HepG2 (cell line): Measurements from ENCODE around the gene CCDC167. TPM values are rescaled to one million over a fixed set of nuclear protein-coding genes. Genes with fewer than 3 reads are reported as not detected.

Experiments
- ATAC-seq: fragments of 200-7000 bp; cut with Tn5 transposase; 3 replicates; pipeline ENCODE4 v1.9.1; 2020; ENCODE audit warnings: mild to moderate bottlenecking, moderate library complexity
- BruUV-seq: library from RNA; stranded (reverse); fragments of 400-500 nt; replicated peaks from 2 replicates; lab custom pipeline; 2021; lab: Mats Ljungman, UMichigan
- CTCF ChIA-PET: fragments of 300-600 bp; formaldehyde crosslinking; extraction: SDS; loops from one replicate; lab custom pipeline; 2021; ENCODE audit warnings: low total read pairs, inconsistent platforms, low intra/inter-chr PET ratio; lab: Yijun Ruan, JAX
- POLR2A ChIA-PET: fragments of 350-600 bp; sonication (Branson Sonifier 250); formaldehyde crosslinking; loops from one replicate; lab custom pipeline; 2020; ENCODE audit warnings: antibody characterized with exemption, inconsistent platforms; lab: Yijun Ruan, JAX
- DNase-seq: peaks from one replicate; pipeline ENCODE4 v3.0.0-alpha.2; 2015; ENCODE audit warnings: low spot score
- FAIRE-seq: peaks from 3 replicates; lab custom pipeline; 2011; peaks lifted over from hg19 to GRCh38; lab: Jason Lieb, UNC
- H2AFZ ChIP-seq: one replicate; pipeline ENCODE4 v1.6.1; 2011; ENCODE audit warnings: low read length, inconsistent platforms
- H3K27ac ChIP-seq: fragments of 300-600 bp; 3 replicates; pipeline ENCODE4 v1.8.0; 2011; ENCODE audit warnings: mixed run types, mild to moderate bottlenecking, mixed read lengths, low read length, inconsistent platforms; ENCODE audit not compliant: insufficient read depth; ENCODE audit errors: extremely low read length
- H3K27me3 ChIP-seq, 2 experiments: fragments of 200-600 bp in 1 of 2; 2 replicates in 1 of 2; 3 replicates in 1 of 2; pipeline versions ENCODE4 v1.6.0 to v1.8.0; 2011; ENCODE audit warnings: low read length in 2 of 2, mild to moderate bottlenecking in 2 of 2, moderate library complexity in 2 of 2, inconsistent platforms in 1 of 2; ENCODE audit not compliant: insufficient read depth in 2 of 2, control insufficient read depth in 1 of 2
- H3K36me3 ChIP-seq, 2 experiments: fragments of 200-600 bp in 1 of 2; replicated peaks in 1 of 2; 2 replicates in 1 of 2; 3 replicates in 1 of 2; pipeline versions ENCODE4 v1.5.1 to v1.8.0; 2011; ENCODE audit warnings: low read length in 2 of 2, inconsistent platforms in 1 of 2; ENCODE audit not compliant: insufficient read depth in 2 of 2, control insufficient read depth in 1 of 2
- H3K4me1 ChIP-seq: 2 replicates; pipeline ENCODE4 v1.5.1; 2012; ENCODE audit warnings: low read length, inconsistent platforms; ENCODE audit not compliant: insufficient read depth
- H3K4me2 ChIP-seq: 2 replicates; pipeline ENCODE4 v1.6.0; 2011; ENCODE audit warnings: low read depth, low read length, inconsistent platforms
- H3K4me3 ChIP-seq, 3 experiments: fragments of 200-600 bp in 1 of 3; sonication (generic), shearing (Covaris generic) in 1 of 3; replicated peaks in 1 of 3; 2 replicates each; pipeline ENCODE4 v1.5.1; 2011 to 2016; ENCODE audit warnings: low read length in 3 of 3, inconsistent platforms in 2 of 3, low read depth in 2 of 3, mild to moderate bottlenecking in 2 of 3, control low read depth in 1 of 3, mixed read lengths in 1 of 3; ENCODE audit not compliant: insufficient read depth in 1 of 3
- H3K79me2 ChIP-seq: one replicate; pipeline ENCODE4 v1.6.1; 2011; ENCODE audit warnings: low read length, inconsistent platforms; ENCODE audit not compliant: insufficient read depth
- H3K9ac ChIP-seq: 2 replicates; pipeline ENCODE4 v1.6.0; 2011; ENCODE audit warnings: mild to moderate bottlenecking, low read depth, low read length, inconsistent platforms; ENCODE audit not compliant: insufficient read depth
- H3K9me3 ChIP-seq: 2 replicates; pipeline ENCODE4 v1.5.1; 2012; ENCODE audit warnings: mild to moderate bottlenecking, low read length
- H4K20me1 ChIP-seq: 2 replicates; pipeline ENCODE4 v1.6.0; 2011; ENCODE audit warnings: inconsistent platforms, mild to moderate bottlenecking, low read length, moderate library complexity; ENCODE audit not compliant: insufficient read depth
- AGO1 ChIP-seq: fragments of 200-400 bp; formaldehyde crosslinking; IDR thresholded peaks from 2 replicates; pipeline ENCODE4 v1.6.1; 2017; ENCODE audit warnings: mild to moderate bottlenecking, low read depth, low read length, moderate library complexity; ENCODE audit not compliant: poor library complexity, severe bottlenecking
- CERS6 ChIP-seq: sonication (generic); formaldehyde crosslinking; IDR thresholded peaks from 2 replicates; pipeline ENCODE4 v1.5.0; 2020; ENCODE audit warnings: missing genetic modification reagents
- CREBL2 ChIP-seq: sonication (generic); formaldehyde crosslinking; IDR thresholded peaks from 2 replicates; pipeline ENCODE4 v1.8.1; 2023; ENCODE audit warnings: missing genetic modification reagents, mild to moderate bottlenecking, borderline replicate concordance
- DNMT3B ChIP-seq: conservative IDR thresholded peaks from 2 replicates; pipeline ENCODE4 v1.6.1; 2016; ENCODE audit warnings: missing biosample characterization, control low read depth
- HIVEP1 ChIP-seq: sonication (generic); formaldehyde crosslinking; IDR thresholded peaks from 2 replicates; pipeline ENCODE4 v1.4.0; 2020; ENCODE audit warnings: mild to moderate bottlenecking, missing genetic modification reagents
- KLF12 ChIP-seq: sonication (generic); formaldehyde crosslinking; IDR thresholded peaks from 2 replicates; pipeline ENCODE4 v1.4.0; 2020; ENCODE audit warnings: missing genetic modification reagents, borderline replicate concordance
- LRRFIP1 ChIP-seq: sonication (generic); formaldehyde crosslinking; conservative IDR thresholded peaks from 2 replicates; pipeline ENCODE4 v1.4.0; 2020; ENCODE audit warnings: missing genetic modification reagents
- PRDM4 ChIP-seq: sonication (generic); formaldehyde crosslinking; IDR thresholded peaks from 2 replicates; pipeline ENCODE4 v1.9.0; 2021; ENCODE audit warnings: missing genetic modification reagents, borderline replicate concordance
- SMC3 ChIP-seq: IDR thresholded peaks from 2 replicates; pipeline ENCODE4 v1.6.1; 2011; ENCODE audit warnings: low read length, improper control_type of control experiment
- TAF15 ChIP-seq: fragments of 200-400 bp; formaldehyde crosslinking; IDR thresholded peaks from one replicate; pipeline ENCODE4 v1.6.1; 2018; ENCODE audit warnings: mild to moderate bottlenecking, low read depth, low read length; ENCODE audit not compliant: poor library complexity, severe bottlenecking
- ZFAT ChIP-seq: sonication (generic); formaldehyde crosslinking; conservative IDR thresholded peaks from 2 replicates; pipeline ENCODE4 v1.8.1; 2023; ENCODE audit warnings: missing genetic modification reagents, inconsistent platforms
- ZNF121 ChIP-seq: sonication (generic); formaldehyde crosslinking; IDR thresholded peaks from 2 replicates; pipeline ENCODE4 v1.5.0; 2020; ENCODE audit warnings: mild to moderate bottlenecking, missing genetic modification reagents
- ZNF17 ChIP-seq: sonication (generic); formaldehyde crosslinking; IDR thresholded peaks from 2 replicates; pipeline ENCODE4 v1.5.0; 2020; ENCODE audit warnings: mild to moderate bottlenecking, missing genetic modification reagents
- ZNF292 ChIP-seq: sonication (generic); formaldehyde crosslinking; IDR thresholded peaks from 2 replicates; pipeline ENCODE4 v1.8.1; 2022; ENCODE audit warnings: mild to moderate bottlenecking, low read depth, missing genetic modification reagents, borderline replicate concordance
- ZNF446 ChIP-seq: sonication (generic); formaldehyde crosslinking; IDR thresholded peaks from 2 replicates; pipeline ENCODE4 v1.5.0; 2020; ENCODE audit warnings: mild to moderate bottlenecking, missing genetic modification reagents
- ZNF556 ChIP-seq: sonication (generic); formaldehyde crosslinking; IDR thresholded peaks from 2 replicates; pipeline ENCODE4 v1.4.0; 2020; ENCODE audit warnings: mild to moderate bottlenecking, missing genetic modification reagents, borderline replicate concordance
- ZNF580 ChIP-seq: IDR thresholded peaks from 2 replicates; pipeline ENCODE4 v1.6.1; 2016; ENCODE audit warnings: low read depth, borderline replicate concordance
- ZNF639 ChIP-seq: conservative IDR thresholded peaks from 2 replicates; pipeline ENCODE4 v1.6.1; 2018; ENCODE audit warnings: missing genetic modification reagents
- WGBS: methylation state at CpG from one replicate; pipeline ENCODE4 v1.1.6; 2017; ENCODE audit warnings: low lambda C conversion rate; 5-methylcytosine and 5-hydroxymethylcytosine counted together
- in situ Hi-C: cut with HindIII; loops from 2 replicates; pipeline ENCODE4 v1.10.0; 2017; ENCODE audit warnings: low pct_unique_long_range_greater_than_20kb; ENCODE audit not compliant: extremely low pct_ligation_motif_present
- intact Hi-C: fragments of 100-400 bp; cut with micrococcal nuclease; formaldehyde crosslinking; loops from one replicate; pipeline ENCODE4 v1.10.0; 2022; ENCODE audit not compliant: unreplicated experiment
- polyA plus RNA-seq, 8 experiments: library from polyadenylated mRNA; depleted of rRNA in 3 of 8; stranded (reverse) in 7 of 8; unstranded in 1 of 8; fragments of >200 nt; fragmentation: Illumina TruSeq in 4 of 8; extraction: Trizol in 4 of 8; gene quantifications; 2 replicates each; pipeline versions ENCODE4 v1.2.1 to v1.2.3, GENCODE V29; 2011 to 2016; ENCODE audit warnings: low read depth in 4 of 8, missing spikeins in 1 of 8, mixed read lengths in 1 of 8; ENCODE audit not compliant: insufficient read depth in 1 of 8
- total RNA-seq, 5 experiments: library from RNA; depleted of rRNA; stranded (reverse); fragments of >200 nt; fragmentation: Illumina TruSeq; extraction: Trizol; gene quantifications; 2 replicates each; pipeline ENCODE4 v1.2.3, GENCODE V29; 2016; ENCODE audit warnings: low read depth in 1 of 5

CCDC167 gene
- total and polyA plus RNA-seq, 2 of the 13 experiments (the other 11 are each of a cell fraction or from before 2014, with no cell fraction given): 48.4 to 66.8 TPM

GRCh38 chr6:37541346-37541745 is 41.7 kb upstream of the CCDC167 start:
- no peak for TF ChIP-seq LRRFIP1 (CRISPR knock-in tag)
- TF ChIP-seq ZFAT: no peak
- TF ChIP-seq ZNF17 (CRISPR knock-in tag): no peak
- TF ChIP-seq SMC3: no peak
- TF ChIP-seq CREBL2 (CRISPR knock-in tag): no peak
- TF ChIP-seq PRDM4 (CRISPR knock-in tag): no peak
- TF ChIP-seq KLF12 (CRISPR knock-in tag): no peak
- no peak for TF ChIP-seq HIVEP1
- TF ChIP-seq DNMT3B (CRISPR knock-in tag): no peak
- TF ChIP-seq ZNF121 (CRISPR knock-in tag): no peak
- no peak for TF ChIP-seq CERS6
- no peak for TF ChIP-seq AGO1
- no peak for TF ChIP-seq ZNF580 (CRISPR knock-in tag)
- no peak for TF ChIP-seq ZNF639
- no peak for TF ChIP-seq TAF15
- no peak for TF ChIP-seq ZNF556 (CRISPR knock-in tag)
- no peak for TF ChIP-seq ZNF446 (CRISPR knock-in tag)
- no peak for TF ChIP-seq ZNF292 (CRISPR knock-in tag)
- H2AFZ ChIP-seq: no peak overlapping the region
- H3K9ac ChIP-seq: no peak overlapping the region
- CTCF ChIA-PET: no interaction called here
- no peaks in the 10 kb centered on the region for H3K9me3 ChIP-seq
- H4K20me1 ChIP-seq: no peaks in the 10 kb centered on the region
- no peak overlapping the region for H3K4me2 ChIP-seq
- no peak overlapping the region for H3K4me3 ChIP-seq
- H3K79me2 ChIP-seq: no peaks in the 10 kb centered on the region
- no peaks in the 10 kb centered on the region for H3K4me1 ChIP-seq
- POLR2A ChIA-PET: no interaction called here
- no TSS peak for BruUV-seq
- in situ Hi-C loops (no loop called here), intact Hi-C loops (no loop called here)
- 58% methylated on average over 4 of the region's 4 CpGs for WGBS
- H3K36me3 ChIP-seq: no peaks in the 10 kb centered on the region
- ATAC-seq (no peak), DNase-seq (no peak), FAIRE-seq (no peak)
- no peak overlapping the region for H3K27ac ChIP-seq
- H3K27me3 ChIP-seq: peaks cover 1 to 58% of the 10 kb centered on the region in 2 experiments; a peak in 4 of 5 replicates
